ENCODE data around the gene OSBP.

Gene OSBP

DNA sequence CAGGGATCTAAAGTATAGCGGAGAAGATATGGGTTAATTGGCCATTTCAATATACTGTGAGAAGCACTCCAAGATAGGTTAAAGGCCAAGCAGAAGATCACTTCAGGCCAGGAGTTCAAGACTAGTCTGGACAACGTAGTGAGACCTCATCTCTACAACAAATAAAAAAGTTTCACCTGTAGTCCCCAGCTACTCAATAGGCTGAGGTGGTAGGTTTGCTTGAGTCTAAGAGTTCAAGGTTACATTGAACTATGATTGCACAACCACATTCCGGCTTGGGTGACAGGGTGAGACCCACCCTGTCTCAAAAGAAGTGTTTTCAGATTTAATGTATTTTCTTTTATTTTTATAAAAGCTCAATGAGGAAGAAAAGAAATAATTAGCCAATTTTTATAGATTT is 27.8 kb upstream of the OSBP start:
- TF ChIP-seq GABPA (IDR thresholded peaks at IDR 0.05; ENCODE audit: low read depth) (no peak), SPI1 (IDR thresholded peaks at IDR 0.05; ENCODE audit: borderline replicate concordance, low read depth) (no peak), CTCF (IDR thresholded peaks at IDR 0.05; ENCODE audit: insufficient read depth, low read length) (no peak), POLR2AphosphoS5 (IDR thresholded peaks at IDR 0.05; ENCODE audit: low read depth) (no peak)
- TF ChIP-seq, protein P1, sequence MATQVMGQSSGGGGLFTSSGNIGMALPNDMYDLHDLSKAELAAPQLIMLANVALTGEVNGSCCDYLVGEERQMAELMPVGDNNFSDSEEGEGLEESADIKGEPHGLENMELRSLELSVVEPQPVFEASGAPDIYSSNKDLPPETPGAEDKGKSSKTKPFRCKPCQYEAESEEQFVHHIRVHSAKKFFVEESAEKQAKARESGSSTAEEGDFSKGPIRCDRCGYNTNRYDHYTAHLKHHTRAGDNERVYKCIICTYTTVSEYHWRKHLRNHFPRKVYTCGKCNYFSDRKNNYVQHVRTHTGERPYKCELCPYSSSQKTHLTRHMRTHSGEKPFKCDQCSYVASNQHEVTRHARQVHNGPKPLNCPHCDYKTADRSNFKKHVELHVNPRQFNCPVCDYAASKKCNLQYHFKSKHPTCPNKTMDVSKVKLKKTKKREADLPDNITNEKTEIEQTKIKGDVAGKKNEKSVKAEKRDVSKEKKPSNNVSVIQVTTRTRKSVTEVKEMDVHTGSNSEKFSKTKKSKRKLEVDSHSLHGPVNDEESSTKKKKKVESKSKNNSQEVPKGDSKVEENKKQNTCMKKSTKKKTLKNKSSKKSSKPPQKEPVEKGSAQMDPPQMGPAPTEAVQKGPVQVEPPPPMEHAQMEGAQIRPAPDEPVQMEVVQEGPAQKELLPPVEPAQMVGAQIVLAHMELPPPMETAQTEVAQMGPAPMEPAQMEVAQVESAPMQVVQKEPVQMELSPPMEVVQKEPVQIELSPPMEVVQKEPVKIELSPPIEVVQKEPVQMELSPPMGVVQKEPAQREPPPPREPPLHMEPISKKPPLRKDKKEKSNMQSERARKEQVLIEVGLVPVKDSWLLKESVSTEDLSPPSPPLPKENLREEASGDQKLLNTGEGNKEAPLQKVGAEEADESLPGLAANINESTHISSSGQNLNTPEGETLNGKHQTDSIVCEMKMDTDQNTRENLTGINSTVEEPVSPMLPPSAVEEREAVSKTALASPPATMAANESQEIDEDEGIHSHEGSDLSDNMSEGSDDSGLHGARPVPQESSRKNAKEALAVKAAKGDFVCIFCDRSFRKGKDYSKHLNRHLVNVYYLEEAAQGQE (IDR thresholded peaks at IDR 0.05; ENCODE audit: insufficient replicate concordance, low read depth), result no peak
- no peaks in the 10 kb centered on the region for H3K27me3 ChIP-seq (ENCODE audit: insufficient read depth, poor library complexity, severe bottlenecking)
- H3K4me3 ChIP-seq (replicated peaks; ENCODE audit: insufficient read depth, low read length), result no peak overlapping the region
- no peak overlapping the region for H3K27ac ChIP-seq (replicated peaks)
- DNase-seq (ENCODE audit: low read depth in 1 of 2, low spot score in 1 of 2), result no peak

GRCh38 chr11:59641156-59641555 is 25.6 kb upstream of the OSBP start:
- no peak for DNase-seq (ENCODE audit: low read depth in 1 of 2, low spot score in 1 of 2)
- H3K4me3 ChIP-seq (replicated peaks; ENCODE audit: insufficient read depth, low read length), result no peak overlapping the region
- no peaks in the 10 kb centered on the region for H3K27me3 ChIP-seq (ENCODE audit: insufficient read depth, poor library complexity, severe bottlenecking)
- H3K27ac ChIP-seq (replicated peaks), result no peak overlapping the region
- TF ChIP-seq CTCF (IDR thresholded peaks at IDR 0.05; ENCODE audit: insufficient read depth, low read length), result no peak
- TF ChIP-seq GABPA (IDR thresholded peaks at IDR 0.05; ENCODE audit: low read depth), result no peak
- TF ChIP-seq SPI1 (IDR thresholded peaks at IDR 0.05; ENCODE audit: borderline replicate concordance, low read depth), result no peak
- TF ChIP-seq, protein P1 (IDR thresholded peaks at IDR 0.05; ENCODE audit: insufficient replicate concordance, low read depth), result no peak
- no peak for TF ChIP-seq POLR2AphosphoS5 (IDR thresholded peaks at IDR 0.05; ENCODE audit: low read depth)

- H3K27me3 ChIP-seq (ENCODE audit: insufficient read depth, poor library complexity, severe bottlenecking), result no peaks in the 10 kb centered on the region
- DNase-seq (ENCODE audit: low read depth in 1 of 2, low spot score in 1 of 2), result no peak
- no peak overlapping the region for H3K27ac ChIP-seq (replicated peaks)
- no peak overlapping the region for H3K4me3 ChIP-seq (replicated peaks; ENCODE audit: insufficient read depth, low read length)
- TF ChIP-seq POLR2AphosphoS5 (IDR thresholded peaks at IDR 0.05; ENCODE audit: low read depth) (no peak), GABPA (IDR thresholded peaks at IDR 0.05; ENCODE audit: low read depth) (no peak), SPI1 (IDR thresholded peaks at IDR 0.05; ENCODE audit: borderline replicate concordance, low read depth) (no peak), CTCF (IDR thresholded peaks at IDR 0.05; ENCODE audit: insufficient read depth, low read length) (no peak)
- TF ChIP-seq, protein P1 (IDR thresholded peaks at IDR 0.05; ENCODE audit: insufficient replicate concordance, low read depth), result no peak
These were observed 14.9 kb upstream of the OSBP start for GRCh38 chr11:59630493-59630892.
